Measurements from ENCODE around the gene FGGY.

Gene FGGY

GRCh38 chr1:59315529-59316463 lies 18.9 kb downstream of the FGGY start:
- no peak for DNase-seq (ENCODE audit: low read depth)

- DNase-seq (ENCODE audit: low read depth), result no peak
Observed at GRCh38 chr1:59316497-59317128, 19.7 kb downstream of the FGGY start.

GRCh38 chr1:59317343-59317742 lies 20.4 kb downstream of the FGGY start:
- no peak for DNase-seq (ENCODE audit: low read depth)

GRCh38 chr1:59317780-59318179 lies 20.9 kb downstream of the FGGY start:
- no peak for DNase-seq (ENCODE audit: low read depth)

GRCh38 chr1:59318271-59318860 lies 21.5 kb downstream of the FGGY start:
- DNase-seq (ENCODE audit: low read depth), result no peak

GRCh38 chr1:59322394-59322793 lies 25.5 kb downstream of the FGGY start:
- no peak for DNase-seq (ENCODE audit: low read depth)

GRCh38 chr1:59322814-59323213 lies 25.9 kb downstream of the FGGY start:
- DNase-seq (ENCODE audit: low read depth), result no peak

GRCh38 chr1:59323879-59324278 lies 27.0 kb downstream of the FGGY start:
- DNase-seq (ENCODE audit: low read depth), result no peak

GRCh38 chr1:59328353-59328752 lies 31.5 kb downstream of the FGGY start:
- DNase-seq (ENCODE audit: low read depth), result no peak

- DNase-seq (ENCODE audit: low read depth), result no peak
Observed at GRCh38 chr1:59329412-59330053, 32.6 kb downstream of the FGGY start.

GRCh38 chr1:59331686-59332620 lies 35.1 kb downstream of the FGGY start:
- no peak for DNase-seq (ENCODE audit: low read depth)

GRCh38 chr1:59332983-59333382 lies 36.1 kb downstream of the FGGY start:
- DNase-seq (ENCODE audit: low read depth), result no peak

- DNase-seq (ENCODE audit: low read depth), result no peak
Observed at GRCh38 chr1:59333626-59334277, 36.9 kb downstream of the FGGY start.

GRCh38 chr1:59340411-59341307 lies 43.8 kb downstream of the FGGY start:
- no peak for DNase-seq (ENCODE audit: low read depth)

GRCh38 chr1:59342801-59343575 lies 46.1 kb downstream of the FGGY start:
- no peak for DNase-seq (ENCODE audit: low read depth)

GRCh38 chr1:59343576-59343840 lies 46.6 kb downstream of the FGGY start:
- DNase-seq (ENCODE audit: low read depth), result no peak

GRCh38 chr1:59345221-59345620 lies 48.3 kb downstream of the FGGY start:
- DNase-seq (ENCODE audit: low read depth), result no peak

GRCh38 chr1:59346429-59346828 lies 49.5 kb downstream of the FGGY start:
- no peak for DNase-seq (ENCODE audit: low read depth)

GRCh38 chr1:59349101-59349500 lies 52.2 kb downstream of the FGGY start:
- no peak for DNase-seq (ENCODE audit: low read depth)
